ENCODE results near the gene CKS2.

- TF ChIP-seq CTCF (IDR thresholded peaks at IDR 0.05) (no peak), POLR2AphosphoS5 (IDR thresholded peaks at IDR 0.05) (no peak), POLR2A (IDR thresholded peaks at IDR 0.05) (no peak)
Measured at GRCh38 chr9:89328064-89328463, 17.1 kb downstream of the CKS2 start.
